H1 (cell line): ENCODE data around the gene SSC5D. TPM values are rescaled to one million over a fixed set of nuclear protein-coding genes. Genes with fewer than 3 reads are reported as not detected.

Experiments
- EGR1 ChIP-seq: IDR thresholded peaks from 2 replicates; pipeline ENCODE4 v1.6.1; 2011; ENCODE audit warnings: low read depth, low read length, borderline replicate concordance
- SIX5 ChIP-seq: IDR thresholded peaks from 2 replicates; pipeline ENCODE4 v1.6.1; 2011; ENCODE audit warnings: mild to moderate bottlenecking, low read depth, low read length
- polyA plus RNA-seq, 7 experiments: library from polyadenylated mRNA; depleted of rRNA in 3 of 7; stranded (reverse) in 5 of 7; unstranded in 2 of 7; fragments of >200 nt in 5 of 7; fragments of 200-250 nt in 2 of 7; gene quantifications; 1 replicate in 5 of 7; 2 replicates in 1 of 7; 4 replicates in 1 of 7; pipeline versions ENCODE4 v1.2.1 to v1.2.3, GENCODE V29; 2011 to 2013; ENCODE audit warnings: missing spikeins in 2 of 7, mixed read lengths in 2 of 7
- total RNA-seq: library from RNA; stranded (reverse); fragmentation: NEBNext Ultra II Directional; extraction: Animal tissue kit (Norgen Biotek cat#: 25700); gene quantifications from 2 replicates; pipeline ENCODE4 v1.2.1, GENCODE V29; 2021

The SSC5D gene
- total and polyA plus RNA-seq, 2 of the 8 experiments (the other 6 are each of a cell fraction or from before 2014, with no cell fraction given) = 0.39 to 1.7 TPM

- TF ChIP-seq EGR1 = no peak
- no peak for TF ChIP-seq SIX5
- TF ChIP-seq, all 59 proteins: peak for 0
Observed at GRCh38 chr19:55519451-55520311, 31.4 kb downstream of the SSC5D start (continued).
